Smooth muscle cell (in vitro differentiated cells): ENCODE data around the gene PROM2. TPM values are rescaled to one million over a fixed set of nuclear protein-coding genes. Genes with fewer than 3 reads are reported as not detected.

Source experiments
- DNase-seq: peaks from one replicate; lab custom pipeline; 2025; ENCODE audit not compliant: unreplicated experiment; lab: John Stamatoyannopoulos, UW
- H2AFZ ChIP-seq: fragments of 200-600 bp; sonication (generic); 2 replicates; pipeline ENCODE4 v1.6.0; 2016; ENCODE audit warnings: antibody characterized with exemption, low read depth, mild to moderate bottlenecking
- H3F3A ChIP-seq: fragments of 200-600 bp; sonication (generic); 2 replicates; pipeline ENCODE4 v1.6.0; 2017; ENCODE audit warnings: antibody characterized with exemption, low read depth
- H3K27ac ChIP-seq: fragments of 200-600 bp; sonication (generic); 2 replicates; pipeline ENCODE4 v1.5.1; 2016; ENCODE audit warnings: low read depth, mild to moderate bottlenecking
- H3K27me3 ChIP-seq: fragments of 200-600 bp; sonication (generic); 2 replicates; pipeline ENCODE4 v1.6.1; 2016; ENCODE audit warnings: low read depth, mild to moderate bottlenecking
- H3K36me3 ChIP-seq: fragments of 200-600 bp; sonication (generic); 2 replicates; pipeline ENCODE4 v1.5.1; 2016; ENCODE audit warnings: low read depth
- H3K4me1 ChIP-seq: fragments of 200-600 bp; sonication (generic); 2 replicates; pipeline ENCODE4 v1.5.1; 2016; ENCODE audit warnings: low read depth
- H3K4me2 ChIP-seq: fragments of 200-600 bp; sonication (generic); 2 replicates; pipeline ENCODE4 v1.6.0; 2016; ENCODE audit warnings: mild to moderate bottlenecking
- H3K4me3 ChIP-seq: fragments of 200-600 bp; sonication (generic); 2 replicates; pipeline ENCODE4 v1.5.1; 2016; ENCODE audit warnings: mild to moderate bottlenecking
- H3K79me2 ChIP-seq: fragments of 200-600 bp; sonication (generic); 2 replicates; pipeline ENCODE4 v1.6.0; 2016; ENCODE audit warnings: low read depth, mild to moderate bottlenecking
- H3K9ac ChIP-seq: fragments of 200-600 bp; sonication (generic); 2 replicates; pipeline ENCODE4 v1.6.0; 2016; ENCODE audit warnings: low read depth
- H3K9me3 ChIP-seq: fragments of 200-600 bp; sonication (generic); replicated peaks from 2 replicates; pipeline ENCODE4 v1.5.1; 2016; ENCODE audit warnings: low read depth
- H4K20me1 ChIP-seq: fragments of 200-600 bp; sonication (generic); 2 replicates; pipeline ENCODE4 v1.6.0; 2016; ENCODE audit warnings: low read depth
- WGBS: methylation state at CpG from one replicate; pipeline ENCODE4 v1.1.7; 2016; ENCODE audit warnings: low lambda C conversion rate; 5-methylcytosine and 5-hydroxymethylcytosine counted together
- polyA plus RNA-seq: library from polyadenylated mRNA; unstranded; fragments of >200 nt; fragmentation: Nextera tagmentation; extraction: Ambion mirVana; gene quantifications from 2 replicates; pipeline ENCODE4 v1.2.1, GENCODE V29; 2016
- total RNA-seq: library from RNA; depleted of rRNA; stranded (reverse); fragments of >200 nt; gene quantifications from 2 replicates; pipeline ENCODE4 v1.2.3, GENCODE V29; 2014
- TF ChIP-seq, protein P1 (sequence below): fragments of 200-600 bp; sonication (generic); IDR thresholded peaks from 2 replicates; pipeline ENCODE4 v1.5.1; 2017; ENCODE audit warnings: borderline replicate concordance, mild to moderate bottlenecking, antibody characterized with exemption; ENCODE audit not compliant: insufficient read depth, poor library complexity, severe bottlenecking

PROM2 gene
- total and polyA plus RNA-seq, 2 experiments from 2014 or later, result 0.70 to 4.2 TPM

DNA sequence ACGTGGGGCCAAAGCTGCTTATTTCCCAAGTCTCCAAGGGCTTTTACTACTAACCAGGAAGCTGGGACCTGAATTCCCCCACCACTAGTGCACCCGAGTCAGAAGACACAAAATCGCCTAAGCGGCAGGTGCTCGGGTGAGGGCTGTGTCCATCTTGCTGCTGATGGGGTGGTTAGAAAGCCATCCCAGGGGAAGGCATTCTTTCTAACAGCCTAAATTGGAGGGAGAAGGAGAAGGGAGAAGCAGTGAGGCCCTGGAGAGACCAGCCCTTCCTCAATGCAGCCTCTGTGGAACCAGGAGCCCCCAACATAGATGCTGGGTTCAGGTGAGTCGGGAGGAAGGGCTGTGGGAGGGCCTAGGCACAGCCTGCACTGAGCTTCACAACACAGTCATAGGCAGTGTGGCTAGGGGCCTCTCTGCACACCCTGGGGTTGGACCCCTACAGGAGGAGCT is 1.9 kb upstream of the PROM2 start:
- WGBS, result 88% methylated on average over 6 of the region's 6 CpGs
- Histone ChIP-seq H3K36me3 (no peaks in the 10 kb centered on the region), H2AFZ (no peak overlapping the region), H4K20me1 (no peaks in the 10 kb centered on the region), H3K79me2 (no peaks in the 10 kb centered on the region), H3K4me1 (no peaks in the 10 kb centered on the region), H3K9ac (no peak overlapping the region), H3F3A (no peaks in the 10 kb centered on the region), H3K27me3 (no peaks in the 10 kb centered on the region), H3K4me3 (no peak overlapping the region), H3K9me3 (no peaks in the 10 kb centered on the region), H3K27ac (no peak overlapping the region), H3K4me2 (no peak overlapping the region)
- TF ChIP-seq, protein P1, sequence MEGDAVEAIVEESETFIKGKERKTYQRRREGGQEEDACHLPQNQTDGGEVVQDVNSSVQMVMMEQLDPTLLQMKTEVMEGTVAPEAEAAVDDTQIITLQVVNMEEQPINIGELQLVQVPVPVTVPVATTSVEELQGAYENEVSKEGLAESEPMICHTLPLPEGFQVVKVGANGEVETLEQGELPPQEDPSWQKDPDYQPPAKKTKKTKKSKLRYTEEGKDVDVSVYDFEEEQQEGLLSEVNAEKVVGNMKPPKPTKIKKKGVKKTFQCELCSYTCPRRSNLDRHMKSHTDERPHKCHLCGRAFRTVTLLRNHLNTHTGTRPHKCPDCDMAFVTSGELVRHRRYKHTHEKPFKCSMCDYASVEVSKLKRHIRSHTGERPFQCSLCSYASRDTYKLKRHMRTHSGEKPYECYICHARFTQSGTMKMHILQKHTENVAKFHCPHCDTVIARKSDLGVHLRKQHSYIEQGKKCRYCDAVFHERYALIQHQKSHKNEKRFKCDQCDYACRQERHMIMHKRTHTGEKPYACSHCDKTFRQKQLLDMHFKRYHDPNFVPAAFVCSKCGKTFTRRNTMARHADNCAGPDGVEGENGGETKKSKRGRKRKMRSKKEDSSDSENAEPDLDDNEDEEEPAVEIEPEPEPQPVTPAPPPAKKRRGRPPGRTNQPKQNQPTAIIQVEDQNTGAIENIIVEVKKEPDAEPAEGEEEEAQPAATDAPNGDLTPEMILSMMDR, result no peak
- DNase-seq, result no peak

DNA sequence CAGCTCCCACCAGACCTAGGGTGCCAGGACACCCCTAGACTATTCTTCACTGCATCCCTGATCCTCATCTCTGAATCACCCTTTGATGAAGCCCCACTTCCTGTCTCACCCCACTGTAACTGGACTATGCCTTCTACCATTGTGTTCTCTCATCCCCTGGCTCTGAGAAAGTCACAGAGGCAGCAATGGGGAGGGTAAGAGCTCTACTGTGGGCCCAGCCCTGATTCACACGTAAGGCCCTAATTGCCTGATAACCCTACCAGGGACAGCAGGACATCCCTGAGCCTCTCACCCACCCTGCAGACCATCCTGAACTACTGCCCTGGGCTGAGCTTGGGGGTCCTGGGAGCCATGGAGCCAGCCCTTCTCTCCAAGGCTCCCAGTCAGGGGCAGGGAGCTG is 1.5 kb upstream of the PROM2 start:
- Histone ChIP-seq H3K27ac (no peak overlapping the region), H3K79me2 (no peaks in the 10 kb centered on the region), H2AFZ (no peak overlapping the region), H3K4me1 (no peaks in the 10 kb centered on the region), H3K27me3 (no peaks in the 10 kb centered on the region), H3K4me2 (no peak overlapping the region), H3K4me3 (no peak overlapping the region), H3K36me3 (no peaks in the 10 kb centered on the region), H4K20me1 (no peaks in the 10 kb centered on the region), H3K9ac (no peak overlapping the region), H3K9me3 (no peaks in the 10 kb centered on the region), H3F3A (no peaks in the 10 kb centered on the region)
- TF ChIP-seq, protein P1, result no peak
- WGBS, result 79% methylated on average over 1 of the region's 1 CpG
- DNase-seq, result no peak

DNA sequence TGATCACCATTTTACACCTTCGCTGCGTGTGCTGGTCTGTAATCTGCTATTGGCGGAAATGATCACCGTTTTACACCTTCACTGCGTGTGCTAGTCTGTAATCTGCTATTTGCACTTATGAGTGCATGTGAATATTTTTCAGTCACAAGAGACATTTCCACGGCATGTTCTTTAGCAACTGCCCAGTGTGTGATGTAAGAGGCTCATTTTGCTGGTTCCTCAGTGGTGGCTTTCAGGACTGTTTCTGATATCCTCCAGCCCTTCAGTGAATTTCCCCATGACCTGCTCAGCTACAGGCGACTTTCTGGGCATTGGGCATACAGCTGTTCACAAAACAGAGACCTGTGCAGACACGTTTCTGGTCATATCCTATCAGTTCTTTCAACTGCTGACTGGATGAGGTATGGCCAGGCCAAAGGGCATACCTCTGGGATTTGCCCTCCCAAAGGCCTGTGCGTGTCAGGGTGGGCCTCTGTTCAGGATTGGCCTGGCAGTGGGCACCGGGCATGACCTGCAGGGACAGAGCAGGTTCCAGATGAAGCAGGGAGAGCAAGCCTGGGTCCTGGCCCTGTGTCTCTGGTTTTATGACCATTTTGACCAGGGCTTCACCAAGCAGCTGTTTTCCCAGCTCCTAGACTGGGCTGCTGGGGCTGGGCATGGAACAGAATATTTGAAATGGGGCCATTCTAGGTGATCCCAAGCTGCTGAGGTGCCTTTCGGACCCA is 521 bp upstream of the PROM2 start:
- no peaks in the 10 kb centered on the region for H3K9me3 ChIP-seq
- TF ChIP-seq, protein P1, result no peak
- no peak overlapping the region for H3K27ac ChIP-seq
- no peaks in the 10 kb centered on the region for H3K36me3 ChIP-seq
- H2AFZ ChIP-seq, result no peak overlapping the region
- no peaks in the 10 kb centered on the region for H4K20me1 ChIP-seq
- H3K79me2 ChIP-seq, result no peaks in the 10 kb centered on the region
- no peak overlapping the region for H3K4me3 ChIP-seq
- no peak overlapping the region for H3K9ac ChIP-seq
- no peaks in the 10 kb centered on the region for H3K4me1 ChIP-seq
- DNase-seq, result no peak
- no peak overlapping the region for H3K4me2 ChIP-seq
- H3K27me3 ChIP-seq, result no peaks in the 10 kb centered on the region
- WGBS, result 84% methylated on average over 11 of the region's 11 CpGs
- H3F3A ChIP-seq, result no peaks in the 10 kb centered on the region

DNA sequence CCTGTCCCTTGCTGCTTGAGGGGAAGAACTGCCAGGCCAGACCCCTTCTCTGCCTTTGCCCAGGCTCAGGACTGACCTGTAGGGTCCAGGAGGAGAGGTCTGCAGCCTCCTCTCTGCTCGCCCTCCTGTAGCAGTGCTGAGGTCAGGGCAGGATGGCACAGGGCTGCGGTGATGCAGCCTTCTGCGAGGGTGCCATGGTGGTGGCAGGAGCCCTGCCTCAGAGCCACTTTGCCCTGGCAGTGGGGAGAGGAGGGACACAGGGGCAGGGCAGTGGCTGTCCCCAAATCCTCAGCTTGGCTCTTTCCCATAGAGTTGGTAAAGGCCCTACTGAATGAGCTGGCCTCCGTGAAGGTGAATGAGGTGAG is 884 bp downstream of the PROM2 start:
- WGBS, result 94% methylated on average over 4 of the region's 4 CpGs
- Histone ChIP-seq H3K27me3 (no peaks in the 10 kb centered on the region), H2AFZ (no peak overlapping the region), H4K20me1 (no peaks in the 10 kb centered on the region), H3K79me2 (no peaks in the 10 kb centered on the region), H3K4me3 (no peak overlapping the region), H3K9ac (no peak overlapping the region), H3K4me1 (no peaks in the 10 kb centered on the region), H3K27ac (no peak overlapping the region), H3K36me3 (no peaks in the 10 kb centered on the region), H3K4me2 (no peak overlapping the region), H3K9me3 (no peaks in the 10 kb centered on the region), H3F3A (no peaks in the 10 kb centered on the region)
- no peak for DNase-seq
- TF ChIP-seq, protein P1, result no peak
